ENCODE results near the gene SYNDIG1. TPM values are rescaled to one million over a fixed set of nuclear protein-coding genes. Genes with fewer than 3 reads are reported as not detected.

SYNDIG1 gene
- polyA plus RNA-seq, 1 experiment: 1.7 TPM

DNA sequence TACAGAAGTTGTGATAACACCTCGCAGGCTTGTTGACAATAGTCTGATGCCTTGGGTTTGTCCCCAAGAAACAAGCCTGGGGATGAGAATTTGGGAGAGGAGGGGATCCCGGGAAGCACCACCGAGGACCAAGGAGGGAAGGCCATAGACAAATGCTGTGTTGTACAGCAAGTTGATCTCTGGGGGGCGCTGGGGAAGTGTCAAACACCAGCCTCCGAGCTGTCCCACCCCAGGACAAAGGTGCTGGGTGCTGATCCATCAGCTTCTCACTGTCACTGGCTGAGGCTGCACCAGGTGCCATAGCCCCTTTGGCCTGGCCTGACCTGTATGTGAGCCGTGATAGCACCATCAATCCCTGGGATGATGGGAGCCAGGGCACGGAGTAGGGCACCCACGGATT lies 64.0 kb downstream of the SYNDIG1 start:
- ChIA-PET CTCF (interaction anchor here (0.7 to 1.3 kb wide), 3 partner anchors 15 to 384 kb away, joined by 3 to 4 read pairs (median 3); no protein-coding TSS in a partner anchor), POLR2A (no interaction called here)
- no peak for TF ChIP-seq CTCF (IDR thresholded peaks at IDR 0.05; ENCODE audit: insufficient read depth, low read depth, low read length)
- Histone ChIP-seq H3K36me3 (ENCODE audit: control insufficient read depth, insufficient read depth, low read length) (no peaks in the 10 kb centered on the region), H3K27me3 (ENCODE audit: control insufficient read depth, insufficient read depth, low read length) (no peaks in the 10 kb centered on the region), H3K4me3 (ENCODE audit: low read depth, low read length) (no peak overlapping the region)
- DNase-seq (ENCODE audit: low read depth): no peak

GRCh38 chr20:24534282-24534681 lies 64.9 kb downstream of the SYNDIG1 start:
- DNase-seq (ENCODE audit: low read depth): no peak
- Histone ChIP-seq H3K36me3 (ENCODE audit: control insufficient read depth, insufficient read depth, low read length) (no peaks in the 10 kb centered on the region), H3K27me3 (ENCODE audit: control insufficient read depth, insufficient read depth, low read length) (no peaks in the 10 kb centered on the region), H3K4me3 (ENCODE audit: low read depth, low read length) (no peak overlapping the region)
- no peak for TF ChIP-seq CTCF (IDR thresholded peaks at IDR 0.05; ENCODE audit: insufficient read depth, low read depth, low read length)
- ChIA-PET CTCF (interaction anchor here (0.9 kb wide), 1 partner anchor 16 kb away, joined by 4 read pairs; no protein-coding TSS in a partner anchor), POLR2A (no interaction called here)

DNA sequence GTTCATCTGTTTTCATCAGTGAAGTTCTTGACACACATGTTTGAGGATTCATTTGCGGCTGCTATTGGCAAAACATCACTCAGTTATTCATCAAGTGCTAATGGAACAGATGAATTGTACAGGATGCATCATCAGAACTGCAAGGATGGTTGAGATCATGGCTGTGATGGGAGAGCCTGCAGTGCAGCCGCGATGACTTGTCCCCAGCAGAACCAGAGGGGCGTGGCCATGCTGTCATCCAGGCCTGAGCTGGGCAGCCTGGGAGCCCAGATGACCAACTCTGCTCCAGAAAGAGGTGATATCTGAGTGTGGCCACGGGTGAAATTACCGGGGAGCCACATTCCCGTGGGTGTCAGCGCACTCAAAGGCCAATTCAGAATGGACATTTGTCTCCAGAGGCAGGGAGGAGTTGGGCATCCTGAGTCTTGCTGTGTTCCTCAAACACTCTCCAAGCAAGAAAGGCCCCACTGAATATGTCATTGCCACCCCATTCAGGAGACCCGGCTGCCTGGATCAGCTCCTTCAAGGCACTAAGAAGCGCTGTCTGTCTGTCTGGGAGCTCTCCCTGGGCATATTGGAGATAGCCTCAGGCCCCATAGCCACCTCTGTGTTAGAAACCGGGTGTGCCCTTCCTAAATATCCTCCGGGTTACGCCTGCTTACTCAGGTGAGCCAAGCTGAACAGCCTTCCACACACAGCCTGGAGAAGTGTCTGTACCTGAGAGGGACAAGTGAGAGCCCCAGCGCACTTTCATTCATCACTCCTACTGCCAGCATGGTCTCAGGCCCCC lies 66.7 kb downstream of the SYNDIG1 start:
- no peaks in the 10 kb centered on the region for H3K36me3 ChIP-seq (ENCODE audit: control insufficient read depth, insufficient read depth, low read length)
- no peak for TF ChIP-seq CTCF (IDR thresholded peaks at IDR 0.05; ENCODE audit: insufficient read depth, low read depth, low read length)
- H3K27me3 ChIP-seq (ENCODE audit: control insufficient read depth, insufficient read depth, low read length): no peaks in the 10 kb centered on the region
- ChIA-PET POLR2A (no interaction called here), CTCF (no interaction called here)
- H3K4me3 ChIP-seq (ENCODE audit: low read depth, low read length): no peak overlapping the region
- DNase-seq (ENCODE audit: low read depth): no peak

GRCh38 chr20:24537210-24537609 lies 67.8 kb downstream of the SYNDIG1 start:
- POLR2A ChIA-PET: no interaction called here
- CTCF ChIA-PET: no interaction called here

GRCh38 chr20:24542721-24543120 lies 73.3 kb downstream of the SYNDIG1 start:
- no peak overlapping the region for H3K4me3 ChIP-seq (ENCODE audit: low read depth, low read length)
- ChIA-PET CTCF (no interaction called here), POLR2A (no interaction called here)
- no peaks in the 10 kb centered on the region for H3K27me3 ChIP-seq (ENCODE audit: control insufficient read depth, insufficient read depth, low read length)
- H3K36me3 ChIP-seq (ENCODE audit: control insufficient read depth, insufficient read depth, low read length): no peaks in the 10 kb centered on the region
- DNase-seq (ENCODE audit: low read depth): no peak
- TF ChIP-seq CTCF (IDR thresholded peaks at IDR 0.05; ENCODE audit: insufficient read depth, low read depth, low read length): no peak

More at GRCh38 chr20:24537210-24537609, 67.8 kb downstream of the SYNDIG1 start:
- DNase-seq (ENCODE audit: low read depth): no peak
- Histone ChIP-seq H3K36me3 (ENCODE audit: control insufficient read depth, insufficient read depth, low read length) (no peaks in the 10 kb centered on the region), H3K4me3 (ENCODE audit: low read depth, low read length) (no peak overlapping the region), H3K27me3 (ENCODE audit: control insufficient read depth, insufficient read depth, low read length) (no peaks in the 10 kb centered on the region)
- TF ChIP-seq CTCF (IDR thresholded peaks at IDR 0.05; ENCODE audit: insufficient read depth, low read depth, low read length): no peak

Data from BJ (cell line).